Fibroblast of lung (primary cell): Measurements from ENCODE around the gene CHDH. TPM values are rescaled to one million over a fixed set of nuclear protein-coding genes. Genes with fewer than 3 reads are reported as not detected.

ENCODE experiments used
- DNase-seq, 2 donors: peaks; one replicate each; pipeline versions ENCODE4 v3.0.0 to v3.0.0-alpha.2; 2010; ENCODE audit warnings: low read depth in 2 of 2
- H2AFZ ChIP-seq: 2 replicates; pipeline ENCODE4 v1.5.1; 2012; ENCODE audit warnings: low read length, control low read depth, inconsistent platforms
- H3K27ac ChIP-seq: 2 replicates; pipeline ENCODE4 v1.5.1; 2011; ENCODE audit warnings: low read length, control low read depth; ENCODE audit not compliant: insufficient read depth
- H3K27me3 ChIP-seq: 2 replicates; pipeline ENCODE4 v1.5.1; 2011; ENCODE audit warnings: mild to moderate bottlenecking, low read length; ENCODE audit not compliant: control insufficient read depth, insufficient read depth
- H3K36me3 ChIP-seq: 2 replicates; pipeline ENCODE4 v1.5.1; 2011; ENCODE audit warnings: low read length; ENCODE audit not compliant: control insufficient read depth, insufficient read depth
- H3K4me1 ChIP-seq: 2 replicates; pipeline ENCODE4 v1.5.1; 2011; ENCODE audit warnings: low read length; ENCODE audit not compliant: control insufficient read depth, insufficient read depth; ENCODE audit errors: extremely low read depth
- H3K4me2 ChIP-seq: 2 replicates; pipeline ENCODE4 v1.5.1; 2011; ENCODE audit warnings: low read length, control low read depth; ENCODE audit not compliant: insufficient read depth; ENCODE audit errors: extremely low read depth
- H3K4me3 ChIP-seq, 4 experiments: fragments of 200-600 bp in 1 of 4; sonication (generic) in 1 of 4; replicated peaks in 1 of 4; 2 replicates each; pipeline ENCODE4 v1.5.1; 2011 to 2016; ENCODE audit warnings: low read length in 4 of 4, low read depth in 3 of 4, mild to moderate bottlenecking in 3 of 4, control low read depth in 2 of 4, inconsistent platforms in 1 of 4, mixed read lengths in 1 of 4; ENCODE audit not compliant: insufficient read depth in 1 of 4; ENCODE audit errors: control extremely low read depth in 1 of 4
- H3K79me2 ChIP-seq: 2 replicates; pipeline ENCODE4 v1.5.1; 2012; ENCODE audit warnings: mild to moderate bottlenecking, low read length, inconsistent platforms; ENCODE audit not compliant: control insufficient read depth, insufficient read depth
- H3K9ac ChIP-seq: 2 replicates; pipeline ENCODE4 v1.5.1; 2011; ENCODE audit warnings: mild to moderate bottlenecking, low read length, control low read depth; ENCODE audit not compliant: insufficient read depth
- H3K9me3 ChIP-seq: 2 replicates; pipeline ENCODE4 v1.5.1; 2012; ENCODE audit warnings: low read depth, low read length; ENCODE audit not compliant: control insufficient read depth, insufficient read depth
- H4K20me1 ChIP-seq: 2 replicates; pipeline ENCODE4 v1.5.1; 2011; ENCODE audit warnings: low read length; ENCODE audit not compliant: control insufficient read depth, insufficient read depth; ENCODE audit errors: extremely low read depth
- CTCF ChIP-seq, 2 donors: IDR thresholded peaks in 1 of 2; conservative IDR thresholded peaks in 1 of 2; 1 replicate in 1 of 2; 2 replicates in 1 of 2; pipeline ENCODE4 v1.5.1; 2011 to 2012; ENCODE audit warnings: low read length in 2 of 2, control low read depth in 1 of 2, inconsistent platforms in 1 of 2, low read depth in 1 of 2, mild to moderate bottlenecking in 1 of 2
- EZH2 ChIP-seq: IDR thresholded peaks from 2 replicates; pipeline ENCODE4 v1.5.1; 2012; ENCODE audit warnings: low read length, control low read depth, mild to moderate bottlenecking; ENCODE audit errors: missing control alignments
- polyA plus RNA-seq, 2 donors: library from polyadenylated mRNA; depleted of rRNA in 1 of 2; stranded (reverse) in 1 of 2; unstranded in 1 of 2; fragments of >200 nt; gene quantifications; 2 replicates each; pipeline ENCODE4 v1.2.1, GENCODE V29; 2011 to 2012; ENCODE audit warnings: missing spikeins in 1 of 2
- total RNA-seq: library from RNA; depleted of rRNA; stranded (reverse); fragments of >200 nt; gene quantifications from 2 replicates; pipeline ENCODE4 v1.2.1, GENCODE V29; 2014

The CHDH gene
- total and polyA plus RNA-seq, 2 donors (not counting 1 experiment from before 2014, with no cell fraction given), result 0.23 to 0.83 TPM

GRCh38 chr3:53837331-53837730 is 8.9 kb downstream of the CHDH start:
- H3K9ac ChIP-seq, result no peak overlapping the region
- H3K4me1 ChIP-seq, result no peaks in the 10 kb centered on the region
- no peaks in the 10 kb centered on the region for H4K20me1 ChIP-seq
- no peaks in the 10 kb centered on the region for H3K9me3 ChIP-seq
- no peak overlapping the region for H2AFZ ChIP-seq
- no peak overlapping the region for H3K4me3 ChIP-seq
- H3K36me3 ChIP-seq, result no peaks in the 10 kb centered on the region
- TF ChIP-seq EZH2, result no peak
- no peak for TF ChIP-seq CTCF (conservative IDR thresholded peaks at IDR 0.05 in 1 of 2, IDR thresholded peaks at IDR 0.05 in 1 of 2; ENCODE audit: low read depth in 1 of 2, low read length in 2 of 2)
- H3K79me2 ChIP-seq, result no peaks in the 10 kb centered on the region
- H3K27me3 ChIP-seq, result peaks cover 4% of the 10 kb centered on the region
- no peak overlapping the region for H3K27ac ChIP-seq
- H3K4me2 ChIP-seq, result no peak overlapping the region
- no peak for DNase-seq

- Histone ChIP-seq H3K9ac (no peak overlapping the region), H2AFZ (no peak overlapping the region), H3K4me3 (no peak overlapping the region), H4K20me1 (no peaks in the 10 kb centered on the region), H3K36me3 (no peaks in the 10 kb centered on the region), H3K27me3 (peaks cover 2% of the 10 kb centered on the region), H3K79me2 (no peaks in the 10 kb centered on the region), H3K4me1 (no peaks in the 10 kb centered on the region), H3K4me2 (no peak overlapping the region), H3K27ac (no peak overlapping the region), H3K9me3 (no peaks in the 10 kb centered on the region)
- TF ChIP-seq EZH2, result no peak
- TF ChIP-seq CTCF (conservative IDR thresholded peaks at IDR 0.05 in 1 of 2, IDR thresholded peaks at IDR 0.05 in 1 of 2; ENCODE audit: low read depth in 1 of 2, low read length in 2 of 2), result no peak
- no peak for DNase-seq
Observed at GRCh38 chr3:53836084-53836872, 9.9 kb downstream of the CHDH start.

- H2AFZ ChIP-seq, result no peak overlapping the region
- no peak overlapping the region for H3K27ac ChIP-seq
- H3K4me3 ChIP-seq, result no peak overlapping the region
- H3K4me1 ChIP-seq, result no peaks in the 10 kb centered on the region
- no peaks in the 10 kb centered on the region for H3K9me3 ChIP-seq
- TF ChIP-seq EZH2, result no peak
- TF ChIP-seq CTCF (conservative IDR thresholded peaks at IDR 0.05 in 1 of 2, IDR thresholded peaks at IDR 0.05 in 1 of 2; ENCODE audit: low read depth in 1 of 2, low read length in 2 of 2), result no peak
- H3K27me3 ChIP-seq, result no peaks in the 10 kb centered on the region
- no peaks in the 10 kb centered on the region for H3K79me2 ChIP-seq
- no peak overlapping the region for H3K4me2 ChIP-seq
- no peaks in the 10 kb centered on the region for H4K20me1 ChIP-seq
- H3K9ac ChIP-seq, result no peak overlapping the region
- no peaks in the 10 kb centered on the region for H3K36me3 ChIP-seq
- no peak for DNase-seq
Observed at GRCh38 chr3:53835257-53835656, 11.0 kb downstream of the CHDH start.
